Dedifferentiated amniotic fluid mesenchymal stem cell (primary cell): ENCODE results near the gene ZNF747.
"Not testable (repeated sequence)": the region's sequence is repeated elsewhere in the genome, so short reads cannot be mapped to it uniquely, and the experiment has no call there.

Experiments
- DNase-seq: peaks from one replicate; pipeline ENCODE4 v3.0.0-alpha.2; 2016; ENCODE audit errors: extremely low spot score

The ZNF747 gene

DNA sequence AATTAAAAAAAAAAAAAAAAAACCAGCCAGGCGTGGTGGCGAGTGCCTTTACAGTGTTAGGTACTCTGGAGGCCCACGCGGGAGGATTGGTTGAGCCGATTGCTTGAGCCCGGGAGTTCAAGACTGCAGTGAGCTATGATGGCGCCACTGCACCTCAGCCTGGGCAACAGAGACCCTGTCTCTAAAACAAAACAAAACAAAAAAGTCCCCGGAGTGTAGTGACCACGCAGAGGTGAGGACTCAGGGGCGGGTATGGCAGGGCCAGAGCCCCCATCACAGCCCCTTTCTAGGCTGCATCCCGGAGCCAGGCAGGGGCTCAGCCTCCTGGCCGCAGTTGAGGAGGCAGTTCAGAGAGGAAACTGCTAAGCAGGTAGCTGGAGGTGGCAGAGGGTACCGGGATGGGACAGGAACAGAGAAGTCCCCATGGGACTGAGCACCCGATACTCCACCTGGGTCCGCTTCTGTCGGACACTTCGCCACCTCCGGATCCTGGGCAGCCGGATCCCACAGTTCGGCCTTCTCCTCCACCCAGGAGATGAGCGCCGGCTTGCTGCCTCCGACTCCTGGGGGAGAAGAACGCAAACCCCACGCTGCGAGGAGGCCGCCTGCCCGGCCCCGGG, 800 bp downstream of the ZNF747 start:
- DNase-seq: no peak

DNA sequence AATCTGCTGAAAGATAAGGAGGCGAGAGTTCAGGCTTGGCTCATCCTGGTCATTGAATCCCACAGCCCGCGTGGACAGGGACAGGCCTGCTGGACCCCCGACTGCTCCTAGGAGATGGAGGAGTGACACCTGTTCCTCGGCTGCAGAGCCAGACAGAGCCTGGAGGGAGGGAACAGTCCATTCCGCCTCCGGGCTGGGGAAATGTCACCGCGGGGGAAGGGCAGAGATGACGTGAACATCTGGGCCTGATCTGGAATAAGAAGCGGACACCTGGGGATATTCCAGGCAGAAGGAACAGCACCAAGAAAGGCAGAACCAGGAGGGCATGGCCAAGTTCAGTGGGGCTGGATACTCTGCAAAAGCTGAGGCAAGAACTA, 1.5 kb downstream of the ZNF747 start:
- no peak for DNase-seq

DNA sequence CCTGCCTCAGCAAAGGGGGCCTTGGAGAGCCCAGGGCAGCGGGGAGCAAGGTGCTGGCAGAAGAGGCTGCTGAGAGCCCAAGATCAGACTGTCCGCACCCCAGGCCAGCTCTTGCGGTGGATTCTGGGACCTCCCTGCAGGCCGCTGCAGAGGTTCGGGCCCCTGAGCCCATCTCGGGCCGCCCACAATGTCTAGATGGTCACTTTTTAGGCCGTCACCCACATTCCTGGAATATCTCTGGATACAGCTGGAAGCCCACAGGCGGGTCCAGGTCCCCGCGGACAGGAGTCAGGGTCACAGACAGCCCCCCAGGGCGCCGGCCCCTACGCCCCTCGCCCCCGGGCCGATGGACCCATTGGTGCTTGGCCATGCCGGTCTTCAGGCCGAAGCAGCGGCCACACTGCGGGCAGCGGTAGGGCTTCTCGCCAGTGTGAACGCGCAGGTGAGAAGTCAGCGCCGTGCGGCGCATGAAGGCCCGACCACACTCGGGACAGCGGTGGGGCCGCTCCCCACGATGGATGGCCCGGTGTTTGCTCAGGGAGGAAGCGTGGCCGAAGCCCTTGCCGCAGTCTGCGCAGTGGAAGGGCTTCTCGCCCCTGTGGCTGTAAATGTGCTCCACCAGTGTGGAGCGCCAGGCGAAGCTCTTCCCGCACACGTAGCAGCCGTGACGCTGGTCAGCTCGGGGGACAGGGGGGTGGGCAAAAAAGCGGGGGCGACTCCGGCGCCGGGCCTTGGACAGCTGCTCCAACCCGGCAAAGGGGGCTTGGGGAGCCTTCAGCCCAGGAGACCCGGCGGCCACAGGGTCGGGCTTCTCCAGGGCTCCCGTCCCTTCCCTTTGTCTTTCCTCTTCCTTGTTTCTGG, 2.1 kb downstream of the ZNF747 start:
- no peak for DNase-seq

DNA sequence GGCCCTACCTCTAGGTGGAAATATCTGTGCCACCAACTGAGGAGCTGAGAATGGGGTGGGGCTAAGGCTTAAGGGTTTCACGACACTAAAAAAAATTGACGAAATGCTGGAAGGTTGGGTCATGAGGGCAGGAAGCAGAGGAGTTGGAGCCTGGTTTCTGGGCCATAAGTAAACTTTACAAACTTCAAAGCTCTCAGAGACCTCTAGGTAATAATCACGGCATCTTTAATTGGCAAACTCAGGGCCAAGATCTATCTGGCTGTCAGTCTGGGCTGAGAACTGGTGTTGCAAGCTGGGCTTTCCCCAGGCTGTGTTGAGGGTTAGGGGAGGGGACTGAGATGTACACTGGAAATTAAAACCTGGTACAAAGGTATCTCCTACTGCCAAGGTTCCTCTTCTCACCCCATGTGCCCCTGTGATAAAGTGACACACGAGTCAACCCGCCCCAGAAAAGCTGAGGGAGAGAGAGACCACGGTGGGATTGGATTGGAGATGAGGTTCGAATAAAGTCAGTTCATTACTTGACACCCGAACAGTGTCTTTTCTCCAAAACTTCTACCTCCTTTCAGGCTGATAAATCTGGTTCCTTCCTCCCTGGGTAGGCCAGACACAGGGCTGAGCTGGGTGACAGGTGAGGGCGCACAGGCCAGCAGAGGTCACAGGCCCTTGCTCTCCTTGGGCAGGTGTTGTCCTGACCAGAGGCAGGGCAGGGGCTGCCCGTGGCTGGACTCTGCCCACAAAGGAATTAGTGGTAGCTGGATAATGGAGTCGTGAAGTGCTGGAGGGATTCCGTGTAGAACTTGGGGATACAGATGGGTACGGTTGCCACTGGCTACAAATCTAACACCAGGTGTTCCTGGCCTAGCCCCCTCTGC, 4.3 kb downstream of the ZNF747 start:
- DNase-seq: no peak

DNA sequence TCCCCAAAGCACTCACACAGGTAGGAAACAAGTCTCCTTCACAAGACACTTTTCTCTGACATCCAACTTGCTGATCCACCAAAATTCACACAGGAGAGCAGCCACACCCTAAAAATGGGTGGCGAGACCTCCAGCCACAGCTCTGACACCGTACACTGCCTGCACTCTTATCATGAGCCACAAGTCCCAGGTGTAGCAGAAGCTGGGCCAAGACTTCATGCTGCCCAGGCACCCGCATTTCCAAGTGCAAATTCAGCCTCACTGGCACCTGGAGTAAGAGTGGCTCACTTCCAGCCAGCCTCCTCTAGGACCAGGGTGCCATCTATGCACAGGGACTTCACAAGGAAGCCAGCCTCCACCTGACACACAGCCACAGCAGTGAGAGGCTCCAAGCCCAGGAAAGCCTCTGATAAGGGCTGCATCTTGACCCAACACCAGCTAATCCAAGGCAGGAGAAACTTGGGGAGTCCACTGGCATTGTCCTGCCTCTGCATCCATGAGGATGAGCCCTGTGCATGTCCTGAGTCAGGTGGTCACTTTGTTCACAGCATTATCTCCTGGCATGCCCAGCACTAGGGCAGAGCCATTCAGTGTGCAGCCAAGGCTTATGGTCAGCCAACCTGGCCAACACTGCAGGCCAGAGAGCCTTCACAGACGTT, 5.7 kb downstream of the ZNF747 start:
- no peak for DNase-seq

DNA sequence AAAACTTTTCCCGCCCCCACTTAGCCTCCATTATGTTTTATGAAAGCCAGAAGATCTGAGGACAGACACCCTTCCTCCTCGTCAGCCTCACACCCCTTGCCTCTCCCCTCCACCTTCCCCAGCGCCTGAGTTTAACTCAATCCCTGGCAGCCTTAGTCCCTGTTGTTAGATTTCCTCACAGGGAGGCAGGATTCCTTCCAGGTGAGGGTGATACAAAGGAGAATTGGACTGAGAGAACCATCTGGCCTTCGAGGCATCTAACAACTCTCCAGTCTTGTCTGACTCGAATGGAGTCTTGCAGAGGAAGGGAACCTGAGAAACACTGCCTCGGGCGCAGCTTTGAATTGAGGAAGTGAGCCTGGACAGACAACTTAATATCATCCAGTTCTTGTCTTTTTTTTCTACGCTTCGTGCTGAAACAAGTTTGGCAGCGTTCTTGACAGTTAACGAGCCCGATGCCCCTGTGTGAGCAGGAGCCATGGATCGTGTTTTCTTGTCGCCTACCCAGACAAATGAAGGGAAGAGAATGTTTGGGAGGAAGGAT, 7.0 kb downstream of the ZNF747 start:
- no peak for DNase-seq

DNA sequence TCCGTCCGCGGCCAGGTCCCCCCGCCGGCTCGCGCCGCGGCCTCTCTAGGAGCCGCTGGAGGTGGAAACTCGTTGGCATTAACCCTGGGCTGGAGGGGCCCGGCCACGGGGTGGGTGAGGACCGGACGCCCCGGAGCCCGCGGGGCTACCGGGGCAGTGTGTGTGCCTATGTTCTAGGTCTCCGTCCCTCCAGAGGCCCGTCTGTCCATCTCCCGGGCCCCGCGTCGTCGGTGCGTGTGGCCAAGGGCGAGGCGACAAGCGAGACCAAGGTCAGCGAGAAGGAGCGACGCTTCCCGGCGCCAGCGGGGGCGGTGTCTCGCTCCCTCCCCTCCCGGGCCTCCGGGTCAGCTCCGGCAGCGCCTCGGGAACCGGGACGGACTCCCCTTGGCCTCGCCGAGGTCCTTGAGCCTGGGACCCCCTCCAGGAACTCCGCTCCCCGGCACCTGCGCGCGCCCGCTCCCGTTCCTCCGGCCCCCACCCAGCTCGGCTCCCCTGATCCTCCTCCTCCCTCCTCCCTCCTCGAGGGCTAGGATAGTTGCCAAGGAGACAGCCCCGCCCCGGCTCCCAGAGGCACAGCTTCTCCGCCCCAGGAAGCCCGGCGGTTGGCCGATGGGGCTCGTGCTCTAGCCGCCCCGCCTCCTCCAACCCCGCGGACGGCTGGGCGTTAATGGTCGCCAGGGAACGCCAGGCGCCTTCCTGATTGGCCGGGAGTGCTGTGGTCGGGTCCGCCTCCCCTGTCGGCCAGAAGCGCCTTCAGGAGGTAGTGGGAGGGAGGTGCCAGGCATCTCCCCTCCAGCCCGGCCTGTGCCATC, 7.6 kb downstream of the ZNF747 start:
- peak; percentile 95 for DNase-seq

DNA sequence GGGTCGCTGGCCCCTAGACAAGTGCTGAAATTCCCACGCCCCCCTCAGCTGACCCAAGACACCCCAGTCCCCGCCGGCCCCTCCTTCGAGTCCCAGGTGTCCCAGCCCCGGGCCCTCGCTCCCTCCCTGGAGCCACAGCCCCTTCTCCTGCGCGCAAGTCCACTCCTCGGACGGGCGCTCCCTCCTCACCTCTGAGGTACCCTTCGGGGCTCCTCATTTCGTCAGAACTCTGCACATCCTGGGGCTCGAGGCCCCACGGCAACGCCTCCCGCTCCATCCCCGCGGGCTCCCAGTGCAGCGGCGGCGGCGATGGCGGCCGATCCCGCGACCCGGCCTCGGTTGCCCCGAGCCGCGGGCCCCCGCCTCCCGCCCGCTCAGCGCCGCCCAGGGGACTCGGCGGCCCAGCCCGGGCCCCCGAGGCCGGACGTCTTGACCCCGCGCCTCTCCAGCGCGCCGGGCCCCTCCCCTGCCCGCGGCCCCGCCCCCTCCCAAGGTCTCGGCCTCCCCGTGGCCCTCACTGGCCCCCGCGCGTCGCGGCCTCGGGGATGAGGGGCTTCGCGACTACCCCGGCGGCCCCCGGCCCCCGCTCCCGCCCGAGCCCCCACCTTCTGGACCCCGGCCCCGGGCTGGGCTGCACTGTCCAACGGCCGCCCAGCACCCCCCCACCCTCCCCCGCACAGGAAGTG, 8.4 kb downstream of the ZNF747 start, which contains the start of gene ZNF768:
ZNF768 (minus strand) TSS at position 430 of the 686 bp plus-strand sequence; CDS start at position 277, 153 bp downstream.
- no peak for DNase-seq

DNA sequence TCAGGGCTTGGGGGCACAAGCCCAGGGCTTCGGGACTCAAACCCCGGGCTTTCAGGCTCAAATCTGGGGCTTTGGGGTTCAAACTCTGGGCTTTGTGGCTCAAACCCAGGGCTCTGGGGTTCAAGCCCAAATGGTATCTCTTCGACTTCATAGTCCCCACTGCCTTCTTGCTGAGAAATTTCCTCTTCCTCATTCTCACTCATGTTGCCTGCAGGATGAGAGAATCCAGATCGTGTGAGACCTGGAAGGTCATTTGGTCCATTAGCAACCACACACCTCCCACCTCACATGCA, 8.9 kb downstream of the ZNF747 start:
- no peak for DNase-seq

DNA sequence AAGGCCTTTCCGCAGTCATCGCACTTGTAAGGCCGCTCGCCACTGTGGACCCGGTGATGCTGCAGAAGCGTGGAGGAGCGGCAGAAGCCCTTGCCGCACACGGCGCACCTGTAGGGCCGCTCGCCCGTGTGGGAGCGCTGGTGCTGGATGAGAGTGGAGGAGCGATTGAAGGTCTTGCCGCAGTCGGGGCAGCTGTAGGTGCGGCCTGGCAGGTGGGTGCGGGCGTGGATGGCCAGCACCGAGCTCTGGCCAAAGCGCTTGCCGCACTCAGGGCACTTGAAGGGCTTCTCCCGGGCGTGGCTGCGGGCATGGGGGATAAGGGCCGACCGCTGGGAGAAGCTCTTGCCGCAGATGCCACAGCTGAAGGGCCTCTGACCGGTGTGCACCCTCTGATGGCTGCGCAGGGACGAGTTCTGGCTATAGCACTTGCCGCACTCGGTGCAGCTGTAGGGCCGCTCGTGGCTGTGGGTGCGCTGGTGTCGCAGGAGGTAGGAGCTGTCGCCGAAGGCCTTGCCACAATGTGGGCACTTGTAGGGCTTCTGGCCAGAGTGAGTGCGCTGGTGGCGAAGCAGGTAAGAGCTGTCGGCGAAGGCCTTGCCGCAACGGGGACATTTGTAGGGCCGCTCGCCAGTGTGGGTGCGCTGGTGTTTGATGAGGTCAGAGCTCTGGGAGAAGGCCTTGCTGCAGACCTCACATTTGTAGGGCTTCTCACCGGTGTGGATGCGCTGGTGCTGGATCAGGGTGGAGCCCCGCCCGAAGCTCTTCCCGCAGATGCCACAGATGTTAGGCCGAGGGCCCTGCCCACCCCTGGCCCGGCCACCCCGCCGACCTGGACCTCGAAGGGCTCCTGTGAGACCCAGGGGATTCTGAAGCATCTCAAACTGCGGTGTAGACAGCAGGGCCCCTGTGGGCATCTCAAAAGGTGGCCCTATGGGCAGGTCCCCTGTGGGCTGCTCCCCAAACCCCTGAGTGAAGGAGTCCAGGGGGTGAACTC, 9.8 kb downstream of the ZNF747 start:
- no peak for DNase-seq

DNA sequence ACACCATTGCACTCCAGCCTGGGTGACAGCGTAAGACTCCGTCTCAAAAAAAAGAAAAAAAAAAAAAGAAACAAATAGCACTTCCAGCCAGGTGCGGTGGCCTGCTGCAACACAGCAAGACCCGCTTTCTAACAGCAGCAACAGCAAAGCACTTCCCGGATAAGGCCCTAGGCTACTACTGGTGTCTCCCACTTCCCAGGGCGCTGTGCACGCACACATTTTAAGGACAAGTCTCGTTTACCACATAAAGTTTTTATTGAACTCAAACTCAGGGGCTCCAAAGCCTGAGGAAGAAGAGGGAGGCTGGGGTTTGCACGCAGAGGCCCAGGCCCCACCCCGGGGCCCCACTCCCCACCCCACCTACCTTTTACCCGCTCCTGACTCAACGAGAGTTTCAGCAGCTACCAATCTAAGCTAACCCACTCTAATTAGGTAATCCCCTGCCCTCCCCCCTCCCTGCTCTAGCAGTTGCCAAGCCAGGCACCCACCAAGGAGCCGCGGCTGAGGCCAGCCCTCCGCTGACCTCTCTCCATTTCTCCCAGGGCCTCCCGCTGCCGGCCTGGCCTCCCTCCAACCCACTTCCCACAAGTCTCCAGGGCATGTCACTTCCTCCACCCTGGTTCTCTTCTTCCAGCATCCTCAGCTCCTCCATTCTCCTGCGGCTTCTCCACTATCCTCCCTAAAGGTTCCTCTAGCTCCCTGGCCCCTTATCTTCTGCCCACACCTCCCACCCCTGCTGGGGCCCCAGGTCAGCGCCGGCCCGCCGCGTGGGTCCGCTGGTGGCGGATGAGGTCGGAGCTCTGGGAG, 10.7 kb downstream of the ZNF747 start:
- DNase-seq: no peak

DNA sequence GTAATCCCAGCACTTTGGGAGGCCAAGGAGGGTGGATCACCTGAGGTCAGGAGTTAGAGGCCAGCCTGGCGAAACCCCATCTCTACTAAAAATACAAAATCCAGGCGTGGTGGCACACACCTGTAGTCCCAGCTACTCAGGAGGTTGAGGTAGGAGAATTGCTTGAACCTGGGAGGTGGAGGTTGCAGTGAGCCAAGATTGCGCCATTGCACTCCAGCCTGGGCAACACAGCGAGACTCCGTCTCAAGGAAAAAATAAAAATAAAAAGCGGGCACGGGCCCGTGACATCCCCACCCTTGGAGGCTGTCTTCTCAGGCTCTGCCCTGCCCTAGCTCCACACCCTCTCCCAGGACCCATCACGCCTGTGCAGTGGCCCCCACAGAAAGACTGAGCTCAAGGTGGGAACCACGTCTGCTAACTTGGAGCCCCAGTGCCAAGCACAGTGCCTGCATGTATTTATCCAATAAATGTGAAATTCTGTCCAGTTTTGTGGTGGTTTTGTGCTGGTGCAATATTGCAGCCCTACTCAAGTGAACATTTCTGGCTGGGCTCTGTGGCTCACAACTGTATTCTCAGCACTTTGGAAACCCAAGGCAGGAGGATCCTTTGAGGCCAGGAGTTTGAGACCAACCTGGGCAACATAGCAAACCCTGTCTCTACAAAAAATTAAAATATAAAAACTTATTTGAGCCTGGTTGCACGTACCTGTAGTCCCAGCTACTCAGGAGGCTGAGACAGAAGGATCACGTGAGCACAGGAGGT, 11.8 kb downstream of the ZNF747 start:
- DNase-seq: not testable (repeated sequence)

DNA sequence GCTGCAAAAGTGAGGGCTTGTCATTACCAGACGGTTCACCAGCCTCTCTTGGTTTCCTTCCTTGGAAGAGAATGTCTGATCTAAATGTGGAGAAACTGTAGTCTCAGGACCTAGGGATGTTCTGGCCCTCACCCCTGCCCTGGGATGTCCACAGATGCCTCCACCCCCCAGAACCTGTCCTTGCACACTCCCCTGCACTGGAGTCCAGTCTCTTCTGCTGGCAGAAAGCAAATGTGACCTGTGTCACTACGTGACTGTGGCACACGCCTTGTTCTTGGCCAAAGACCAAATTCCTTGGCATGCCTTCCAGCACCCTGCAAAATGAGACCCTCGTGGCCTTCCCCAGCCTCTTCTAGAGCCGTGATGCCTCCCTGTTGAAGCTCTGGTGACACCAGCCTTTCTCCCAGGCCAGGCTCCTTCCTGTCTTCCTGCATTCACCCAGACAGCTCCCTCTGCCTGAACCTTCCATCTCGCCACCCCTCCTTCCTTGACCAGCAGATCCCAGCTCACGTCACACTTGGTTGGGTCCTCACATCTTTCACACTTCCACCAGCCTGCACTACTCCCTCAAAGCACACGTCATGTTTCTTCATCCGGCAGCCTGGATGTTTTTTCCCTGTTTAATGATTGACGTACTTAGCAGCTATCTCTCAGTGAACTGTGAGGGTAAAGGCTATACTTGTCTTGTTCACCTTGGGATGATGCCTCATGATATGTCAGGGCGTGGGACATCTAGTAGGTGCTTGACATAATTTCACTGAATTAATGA, 12.6 kb downstream of the ZNF747 start:
- no peak for DNase-seq

DNA sequence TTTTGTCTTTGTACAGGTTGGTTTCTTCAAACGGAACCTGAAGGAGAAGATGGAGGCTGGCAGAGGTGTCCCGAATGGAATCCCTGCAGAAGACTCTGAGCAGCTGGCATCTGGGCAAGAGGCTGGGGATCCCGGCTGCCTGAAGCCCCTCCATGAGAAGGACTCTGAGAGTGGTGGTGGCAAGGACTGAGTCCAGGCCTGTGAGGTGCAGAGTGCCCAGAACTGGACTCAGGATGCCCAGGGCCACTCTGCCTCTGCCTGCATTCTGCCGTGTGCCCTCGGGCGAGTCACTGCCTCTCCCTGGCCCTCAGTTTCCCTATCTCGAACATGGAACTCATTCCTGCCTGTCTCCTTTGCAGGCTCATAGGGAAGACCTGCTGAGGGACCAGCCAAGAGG, 13.2 kb downstream of the ZNF747 start:
- DNase-seq: no peak

DNA sequence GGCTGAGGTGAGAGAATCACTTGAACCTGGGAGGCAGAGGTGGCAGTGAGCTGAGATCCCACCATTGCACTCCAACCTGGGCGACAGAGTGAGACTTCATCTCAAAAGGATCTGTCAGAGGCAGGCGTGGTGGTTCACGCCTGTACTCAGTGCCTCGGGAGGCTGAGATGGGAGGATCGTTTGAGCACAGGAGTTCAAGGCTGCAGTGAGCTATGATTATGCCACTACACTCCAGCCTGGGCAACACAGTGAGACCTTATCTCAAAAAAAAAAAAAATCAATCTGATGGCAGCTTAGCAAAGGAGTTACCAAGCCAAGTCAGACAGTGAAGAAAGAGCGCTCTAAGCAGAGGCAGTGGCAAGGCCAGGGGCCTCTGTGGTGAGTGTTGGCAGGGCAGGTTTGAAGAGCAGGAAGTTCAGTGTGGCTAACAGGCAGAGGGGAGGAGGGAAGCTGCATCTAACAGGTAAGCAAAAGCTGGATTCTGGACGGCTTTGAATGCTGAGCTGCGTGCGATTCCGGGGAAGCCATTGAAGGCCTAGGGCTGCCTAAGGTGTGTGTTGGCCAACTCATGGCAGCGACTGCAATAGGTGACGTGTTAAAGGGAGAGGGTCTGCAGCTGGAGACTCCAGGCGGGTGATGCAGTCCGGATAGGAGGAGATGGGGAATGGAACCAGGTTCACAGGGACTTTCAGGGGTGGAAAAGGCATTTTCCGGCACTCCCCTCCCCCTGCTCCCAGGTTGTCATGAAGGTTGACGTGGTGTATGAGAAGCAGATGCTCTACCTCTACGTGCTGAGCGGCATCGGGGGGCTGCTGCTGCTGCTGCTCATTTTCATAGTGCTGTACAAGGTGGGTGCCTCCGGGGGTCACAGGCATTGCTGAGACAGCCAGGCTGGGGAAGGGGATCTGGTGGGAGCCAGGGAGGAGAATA, 15.3 kb downstream of the ZNF747 start:
- DNase-seq: no peak

DNA sequence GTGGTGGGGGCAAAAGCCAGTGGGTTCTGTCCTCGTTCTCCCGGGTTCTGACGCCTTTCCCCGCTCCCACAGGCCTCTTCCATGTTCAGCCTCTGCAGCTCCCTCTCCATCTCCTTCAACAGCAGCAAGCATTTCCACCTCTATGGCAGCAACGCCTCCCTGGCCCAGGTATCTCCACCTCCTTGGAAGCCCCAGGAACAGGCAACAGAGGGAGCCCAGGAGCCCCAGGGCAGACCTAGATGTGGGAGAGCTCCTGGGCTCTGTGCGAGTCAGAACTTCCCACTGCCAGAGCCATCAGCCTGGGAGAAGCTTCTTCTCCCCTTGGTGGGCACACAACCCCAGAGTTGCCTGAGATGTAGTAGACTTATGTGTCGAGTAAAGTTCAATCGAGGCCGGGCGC, 16.1 kb downstream of the ZNF747 start:
- DNase-seq: no peak
